Measurements from ENCODE around the gene GALNT6.

GRCh38 chr12:51329742-51330141 lies 61.5 kb downstream of the GALNT6 start:
- TF ChIP-seq CTCF (conservative IDR thresholded peaks at IDR 0.05) (no peak), EZH2 (IDR thresholded peaks at IDR 0.05; ENCODE audit: low read depth) (no peak)

Measured in PC-9 (cell line).